ENCODE measurements around the gene TAC4. TPM values are rescaled to one million over a fixed set of nuclear protein-coding genes. Genes with fewer than 3 reads are reported as not detected.

TAC4 gene
- total and polyA plus RNA-seq, 2 of the 13 experiments (the other 11 are each of a cell fraction or from before 2014, with no cell fraction given) = not detected

DNA sequence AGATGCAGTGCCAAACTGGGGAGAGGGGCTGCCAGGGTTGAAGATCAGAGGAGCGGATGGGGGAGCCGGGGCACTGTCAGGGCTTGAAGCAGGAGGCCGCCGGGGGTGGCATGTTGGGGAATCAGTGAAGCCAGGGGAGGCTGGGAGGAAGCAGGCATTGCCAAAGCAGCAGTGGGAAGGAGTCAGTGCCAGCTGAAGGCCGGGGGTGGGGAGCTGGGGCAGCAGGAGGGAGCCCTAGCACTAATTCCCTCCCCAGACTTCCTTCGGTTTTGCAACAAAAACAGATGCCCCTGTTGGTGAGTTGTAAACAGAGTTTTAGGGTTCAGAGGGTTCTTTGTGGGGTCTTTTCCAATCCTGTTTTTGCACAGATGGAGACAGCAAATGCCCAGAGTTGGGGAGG lies 10.9 kb upstream of the TAC4 start:
- no peaks in the 10 kb centered on the region for H4K20me1 ChIP-seq (ENCODE audit: insufficient read depth, low read length)
- FAIRE-seq (no peak), DNase-seq (ENCODE audit: low spot score) (no peak), ATAC-seq (no peak)
- H3K36me3 ChIP-seq (replicated peaks in 1 of 2; ENCODE audit: control insufficient read depth in 1 of 2, insufficient read depth in 2 of 2, low read length in 2 of 2) = no peaks in the 10 kb centered on the region
- no peaks in the 10 kb centered on the region for H3K9me3 ChIP-seq (ENCODE audit: low read length)
- BruUV-seq (replicated peaks) = no TSS peak
- ChIA-PET CTCF (ENCODE audit: low intra/inter-chr PET ratio, low total read pairs) (interaction anchor here (5.0 kb wide), 1 partner anchor 137 kb away, joined by 284 read pairs; the partner anchor contains the start of gene DLX3), POLR2A (no interaction called here)
- in situ Hi-C loops (cut with HindIII; ENCODE audit: extremely low pct_ligation_motif_present, low pct_unique_long_range_greater_than_20kb) (no loop called here), intact Hi-C loops (cut with micrococcal nuclease; ENCODE audit: unreplicated experiment) (loop anchor here (10.0 kb wide), 1 partner anchor 294 kb away; no protein-coding TSS in a partner anchor)
- no peak overlapping the region for H3K4me3 ChIP-seq (replicated peaks in 1 of 3; ENCODE audit: insufficient read depth in 1 of 3, low read depth in 2 of 3, low read length in 3 of 3)
- H2AFZ ChIP-seq (ENCODE audit: low read length) = no peak overlapping the region
- no peaks in the 10 kb centered on the region for H3K79me2 ChIP-seq (ENCODE audit: insufficient read depth, low read length)
- 26% methylated on average over 6 of the region's 6 CpGs for WGBS (ENCODE audit: low lambda C conversion rate)
- peaks cover 37% of the 10 kb centered on the region for H3K4me1 ChIP-seq (ENCODE audit: insufficient read depth, low read length)
- no peak overlapping the region for H3K27ac ChIP-seq (ENCODE audit: extremely low read length, insufficient read depth, low read length)
- H3K9ac ChIP-seq (ENCODE audit: insufficient read depth, low read depth, low read length) = no peak overlapping the region
- H3K4me2 ChIP-seq (ENCODE audit: low read depth, low read length) = no peak overlapping the region
- peaks cover 0 to 15% of the 10 kb centered on the region in 2 experiments; a peak in 1 of 5 replicates for H3K27me3 ChIP-seq (ENCODE audit: control insufficient read depth in 1 of 2, insufficient read depth in 2 of 2, low read length in 2 of 2)
- TF ChIP-seq, protein P1, sequence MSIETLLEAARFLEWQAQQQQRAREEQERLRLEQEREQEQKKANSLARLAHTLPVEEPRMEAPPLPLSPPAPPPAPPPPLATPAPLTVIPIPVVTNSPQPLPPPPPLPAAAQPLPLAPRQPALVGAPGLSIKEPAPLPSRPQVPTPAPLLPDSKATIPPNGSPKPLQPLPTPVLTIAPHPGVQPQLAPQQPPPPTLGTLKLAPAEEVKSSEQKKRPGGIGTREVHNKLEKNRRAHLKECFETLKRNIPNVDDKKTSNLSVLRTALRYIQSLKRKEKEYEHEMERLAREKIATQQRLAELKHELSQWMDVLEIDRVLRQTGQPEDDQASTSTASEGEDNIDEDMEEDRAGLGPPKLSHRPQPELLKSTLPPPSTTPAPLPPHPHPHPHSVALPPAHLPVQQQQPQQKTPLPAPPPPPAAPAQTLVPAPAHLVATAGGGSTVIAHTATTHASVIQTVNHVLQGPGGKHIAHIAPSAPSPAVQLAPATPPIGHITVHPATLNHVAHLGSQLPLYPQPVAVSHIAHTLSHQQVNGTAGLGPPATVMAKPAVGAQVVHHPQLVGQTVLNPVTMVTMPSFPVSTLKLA (IDR thresholded peaks at IDR 0.05) = no peak
- TF ChIP-seq, protein P2, sequence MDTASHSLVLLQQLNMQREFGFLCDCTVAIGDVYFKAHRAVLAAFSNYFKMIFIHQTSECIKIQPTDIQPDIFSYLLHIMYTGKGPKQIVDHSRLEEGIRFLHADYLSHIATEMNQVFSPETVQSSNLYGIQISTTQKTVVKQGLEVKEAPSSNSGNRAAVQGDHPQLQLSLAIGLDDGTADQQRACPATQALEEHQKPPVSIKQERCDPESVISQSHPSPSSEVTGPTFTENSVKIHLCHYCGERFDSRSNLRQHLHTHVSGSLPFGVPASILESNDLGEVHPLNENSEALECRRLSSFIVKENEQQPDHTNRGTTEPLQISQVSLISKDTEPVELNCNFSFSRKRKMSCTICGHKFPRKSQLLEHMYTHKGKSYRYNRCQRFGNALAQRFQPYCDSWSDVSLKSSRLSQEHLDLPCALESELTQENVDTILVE (CRISPR knock-in tag; IDR thresholded peaks at IDR 0.05) = no peak
- no peak for TF ChIP-seq MIER3 (CRISPR knock-in tag; IDR thresholded peaks at IDR 0.05; ENCODE audit: borderline replicate concordance)
- no peak for TF ChIP-seq GTF2F1 (IDR thresholded peaks at IDR 0.05; ENCODE audit: low read length)
- TF ChIP-seq MXI1 (IDR thresholded peaks at IDR 0.05; ENCODE audit: borderline replicate concordance, low read depth, low read length) = no peak
- no peak for TF ChIP-seq KLF6 (CRISPR knock-in tag; IDR thresholded peaks at IDR 0.05)
- TF ChIP-seq, protein P3, sequence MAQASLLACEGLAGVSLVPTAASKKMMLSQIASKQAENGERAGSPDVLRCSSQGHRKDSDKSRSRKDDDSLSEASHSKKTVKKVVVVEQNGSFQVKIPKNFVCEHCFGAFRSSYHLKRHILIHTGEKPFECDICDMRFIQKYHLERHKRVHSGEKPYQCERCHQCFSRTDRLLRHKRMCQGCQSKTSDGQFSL (CRISPR knock-in tag; IDR thresholded peaks at IDR 0.05) = no peak
- TF ChIP-seq, protein P4, sequence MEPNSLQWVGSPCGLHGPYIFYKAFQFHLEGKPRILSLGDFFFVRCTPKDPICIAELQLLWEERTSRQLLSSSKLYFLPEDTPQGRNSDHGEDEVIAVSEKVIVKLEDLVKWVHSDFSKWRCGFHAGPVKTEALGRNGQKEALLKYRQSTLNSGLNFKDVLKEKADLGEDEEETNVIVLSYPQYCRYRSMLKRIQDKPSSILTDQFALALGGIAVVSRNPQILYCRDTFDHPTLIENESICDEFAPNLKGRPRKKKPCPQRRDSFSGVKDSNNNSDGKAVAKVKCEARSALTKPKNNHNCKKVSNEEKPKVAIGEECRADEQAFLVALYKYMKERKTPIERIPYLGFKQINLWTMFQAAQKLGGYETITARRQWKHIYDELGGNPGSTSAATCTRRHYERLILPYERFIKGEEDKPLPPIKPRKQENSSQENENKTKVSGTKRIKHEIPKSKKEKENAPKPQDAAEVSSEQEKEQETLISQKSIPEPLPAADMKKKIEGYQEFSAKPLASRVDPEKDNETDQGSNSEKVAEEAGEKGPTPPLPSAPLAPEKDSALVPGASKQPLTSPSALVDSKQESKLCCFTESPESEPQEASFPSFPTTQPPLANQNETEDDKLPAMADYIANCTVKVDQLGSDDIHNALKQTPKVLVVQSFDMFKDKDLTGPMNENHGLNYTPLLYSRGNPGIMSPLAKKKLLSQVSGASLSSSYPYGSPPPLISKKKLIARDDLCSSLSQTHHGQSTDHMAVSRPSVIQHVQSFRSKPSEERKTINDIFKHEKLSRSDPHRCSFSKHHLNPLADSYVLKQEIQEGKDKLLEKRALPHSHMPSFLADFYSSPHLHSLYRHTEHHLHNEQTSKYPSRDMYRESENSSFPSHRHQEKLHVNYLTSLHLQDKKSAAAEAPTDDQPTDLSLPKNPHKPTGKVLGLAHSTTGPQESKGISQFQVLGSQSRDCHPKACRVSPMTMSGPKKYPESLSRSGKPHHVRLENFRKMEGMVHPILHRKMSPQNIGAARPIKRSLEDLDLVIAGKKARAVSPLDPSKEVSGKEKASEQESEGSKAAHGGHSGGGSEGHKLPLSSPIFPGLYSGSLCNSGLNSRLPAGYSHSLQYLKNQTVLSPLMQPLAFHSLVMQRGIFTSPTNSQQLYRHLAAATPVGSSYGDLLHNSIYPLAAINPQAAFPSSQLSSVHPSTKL (CRISPR knock-in tag; IDR thresholded peaks at IDR 0.05) = no peak
- TF ChIP-seq, protein P5, sequence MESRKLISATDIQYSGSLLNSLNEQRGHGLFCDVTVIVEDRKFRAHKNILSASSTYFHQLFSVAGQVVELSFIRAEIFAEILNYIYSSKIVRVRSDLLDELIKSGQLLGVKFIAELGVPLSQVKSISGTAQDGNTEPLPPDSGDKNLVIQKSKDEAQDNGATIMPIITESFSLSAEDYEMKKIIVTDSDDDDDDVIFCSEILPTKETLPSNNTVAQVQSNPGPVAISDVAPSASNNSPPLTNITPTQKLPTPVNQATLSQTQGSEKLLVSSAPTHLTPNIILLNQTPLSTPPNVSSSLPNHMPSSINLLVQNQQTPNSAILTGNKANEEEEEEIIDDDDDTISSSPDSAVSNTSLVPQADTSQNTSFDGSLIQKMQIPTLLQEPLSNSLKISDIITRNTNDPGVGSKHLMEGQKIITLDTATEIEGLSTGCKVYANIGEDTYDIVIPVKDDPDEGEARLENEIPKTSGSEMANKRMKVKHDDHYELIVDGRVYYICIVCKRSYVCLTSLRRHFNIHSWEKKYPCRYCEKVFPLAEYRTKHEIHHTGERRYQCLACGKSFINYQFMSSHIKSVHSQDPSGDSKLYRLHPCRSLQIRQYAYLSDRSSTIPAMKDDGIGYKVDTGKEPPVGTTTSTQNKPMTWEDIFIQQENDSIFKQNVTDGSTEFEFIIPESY (CRISPR knock-in tag; IDR thresholded peaks at IDR 0.05) = no peak
- TF ChIP-seq HNRNPH1 (optimal IDR thresholded peaks at IDR 0.05; ENCODE audit: low read depth, low read length) = no peak
- TF ChIP-seq REPIN1 (CRISPR knock-in tag; IDR thresholded peaks at IDR 0.05; ENCODE audit: borderline replicate concordance, low read depth) = no peak
- TF ChIP-seq NFIC (IDR thresholded peaks at IDR 0.05; ENCODE audit: low read length) = no peak
- TF ChIP-seq ZZZ3 (CRISPR knock-in tag; IDR thresholded peaks at IDR 0.05; ENCODE audit: borderline replicate concordance) = no peak
- no peak for TF ChIP-seq HNF4G (IDR thresholded peaks at IDR 0.05; ENCODE audit: borderline replicate concordance, low read depth, low read length)
- no peak for TF ChIP-seq HNF4G (CRISPR knock-in tag; IDR thresholded peaks at IDR 0.05; ENCODE audit: borderline replicate concordance, low read depth)
- TF ChIP-seq SNAPC2 (CRISPR knock-in tag; IDR thresholded peaks at IDR 0.05) = no peak
- TF ChIP-seq ZNF879 (CRISPR knock-in tag; IDR thresholded peaks at IDR 0.05) = no peak

Measured in HepG2 (cell line).